Stomach (tissue), 19 donors: ENCODE measurements around the gene OR2T1. TPM values are rescaled to one million over a fixed set of nuclear protein-coding genes. Genes with fewer than 3 reads are reported as not detected.

Experiments used
- DNase-seq, 2 donors: peaks; one replicate each; pipeline versions ENCODE4 v3.0.0 to v3.0.0-alpha.2; 2013 to 2019
- H3K27ac ChIP-seq, 5 donors: fragments of 200-600 bp in 4 of 5; sonication (generic) in 4 of 5; one replicate each; pipeline ENCODE4 v1.5.1; 2013 to 2019; ENCODE audit warnings: mild to moderate bottlenecking in 1 of 5, moderate library complexity in 1 of 5
- H3K27me3 ChIP-seq, 3 donors: fragments of 200-600 bp; sonication (generic); one replicate each; pipeline ENCODE4 v1.5.1; 2017 to 2019; ENCODE audit warnings: mixed run types in 1 of 3
- H3K36me3 ChIP-seq, 4 donors: fragments of 200-600 bp; sonication (generic); 1 replicate in 3 of 4; 2 replicates in 1 of 4; pipeline ENCODE4 v1.5.1; 2016 to 2019
- H3K4me1 ChIP-seq, 4 donors: fragments of 200-600 bp; sonication (generic); one replicate each; pipeline ENCODE4 v1.5.1; 2016 to 2019
- H3K4me3 ChIP-seq, 4 donors: fragments of 200-600 bp; sonication (generic) in 3 of 4; one replicate each; pipeline ENCODE4 v1.5.1; 2016 to 2019; ENCODE audit warnings: mild to moderate bottlenecking in 1 of 4
- H3K9me3 ChIP-seq, 4 donors: fragments of 200-600 bp; sonication (generic); one replicate each; pipeline ENCODE4 v1.5.1; 2016 to 2019
- CTCF ChIP-seq, 7 experiments: fragments of 450-650 bp in 4 of 7; fragments of 200-600 bp in 3 of 7; sonication (generic) in 3 of 7; IDR thresholded peaks; one replicate each; pipeline ENCODE4 v1.5.1; 2016 to 2019; ENCODE audit warnings: antibody characterized with exemption in 7 of 7, control low read depth in 2 of 7, mild to moderate bottlenecking in 1 of 7
- EP300 ChIP-seq: sonication (generic); formaldehyde crosslinking; IDR thresholded peaks from one replicate; pipeline ENCODE4 v1.6.1; 2017; ENCODE audit warnings: antibody characterized with exemption
- POLR2A ChIP-seq, 4 donors: fragments of 450-650 bp; IDR thresholded peaks; one replicate each; pipeline ENCODE4 v1.6.1; 2016; ENCODE audit warnings: antibody characterized with exemption in 4 of 4, control low read depth in 2 of 4, mild to moderate bottlenecking in 1 of 4, moderate library complexity in 1 of 4
- POLR2AphosphoS5 ChIP-seq, 3 donors: sonication (generic); formaldehyde crosslinking; IDR thresholded peaks; one replicate each; pipeline ENCODE4 v1.6.1; 2016; ENCODE audit warnings: antibody characterized with exemption in 3 of 3
- WGBS, 5 donors: extraction: QIAGEN DNeasy Blood & Tissue Kit in 3 of 5; methylation state at CpG; one replicate each; pipeline versions ENCODE4 v1.1.5 to v1.1.7; 2013 to 2018; 5-methylcytosine and 5-hydroxymethylcytosine counted together
- intact Hi-C: fragments of 100-400 bp; cut with DNase I; formaldehyde crosslinking; loops from one replicate; pipeline ENCODE4 v1.15.1; 2023; ENCODE audit warnings: low total_unique reads
- long read RNA-seq, 10 donors: transcript quantifications; one replicate each; lab custom pipeline, GENCODE V29; 2026
- polyA plus RNA-seq, 3 donors: library from polyadenylated mRNA; stranded (reverse); fragments of 200-250 nt; gene quantifications; one replicate each; pipeline ENCODE4 v1.2.3, GENCODE V29; 2013
- total RNA-seq, 5 donors: library from RNA; depleted of rRNA; stranded (reverse); fragments of >200 nt; gene quantifications; one replicate each; pipeline versions ENCODE4 v1.1.0 to v1.2.3, GENCODE V29; 2014 to 2016
- donor health status: healthy with polysubstance abuse.
- donor health status: Bipolar disorder and iron deficiency.
- donor health status: healthy.

The OR2T1 gene
- total RNA-seq (not detected), polyA plus RNA-seq (not detected)
- long read RNA-seq, donor 1: 0 reads
- long read RNA-seq, donor 2: 0 reads
- long read RNA-seq, donor 3: 0 reads
- long read RNA-seq, donor 4: 0 reads
- long read RNA-seq, donor 5: 0 reads
- long read RNA-seq, donor 6: 0 reads
- long read RNA-seq, donor 7: 0 reads
- long read RNA-seq, donor 8: 0 reads
- long read RNA-seq, donor 9: 0 reads
- long read RNA-seq, donor 10: 0 reads

- no peak for DNase-seq
- H3K4me3 ChIP-seq: no peak within 1 kb of the TSS
- TF ChIP-seq POLR2A (IDR thresholded peaks at IDR 0.05) (no peak), EP300 (no peak), CTCF (IDR thresholded peaks at IDR 0.05) (no peak), POLR2AphosphoS5 (IDR thresholded peaks at IDR 0.05) (no peak)
- H3K4me1 ChIP-seq: no peaks in the 10 kb centered on the region
- H3K27ac ChIP-seq: no peak within 1 kb of the TSS
- no peaks in the 10 kb centered on the region for H3K27me3 ChIP-seq
- H3K36me3 ChIP-seq: no peaks in the 10 kb centered on the region
- H3K9me3 ChIP-seq: no peaks in the 10 kb centered on the region
- intact Hi-C loops: no loop called here
- WGBS, 5 donors: 65 to 79% (median 73%) methylated on average over 3 of the region's 3 CpGs
These were observed at the start of gene OR2T1 for GRCh38 chr1:248402748-248403147. Gene OR2T1, plus strand, starts transcription at chr1:248403048. Its CDS starts 3,100 bp downstream, at chr1:248406148.

- 71 to 80% (median 77%) methylated on average over 3 of the region's 3 CpGs for WGBS, 5 donors
- Histone ChIP-seq H3K36me3 (no peaks in the 10 kb centered on the region), H3K4me3 (no peak overlapping the region), H3K4me1 (no peaks in the 10 kb centered on the region), H3K27ac (no peak overlapping the region), H3K27me3 (no peaks in the 10 kb centered on the region), H3K9me3 (peaks cover 0 to under 1% (median 0%) of the 10 kb centered on the region in 4 donors)
- TF ChIP-seq POLR2AphosphoS5 (IDR thresholded peaks at IDR 0.05) (no peak), POLR2A (IDR thresholded peaks at IDR 0.05) (no peak), EP300 (no peak), CTCF (IDR thresholded peaks at IDR 0.05) (no peak)
- intact Hi-C loops: no loop called here
- no peak for DNase-seq
These were observed 43.4 kb upstream of the OR2T1 start for GRCh38 chr1:248359415-248359814.

GRCh38 chr1:248361121-248361715 lies 41.6 kb upstream of the OR2T1 start, which contains the start of gene OR2T4:
Gene OR2T4, plus strand, starts transcription at chr1:248361665. Its CDS starts 0 bp downstream, at chr1:248361665.
- Histone ChIP-seq H3K4me3 (no peak within 1 kb of the TSS), H3K27ac (no peak within 1 kb of the TSS), H3K27me3 (no peaks in the 10 kb centered on the region), H3K4me1 (no peaks in the 10 kb centered on the region), H3K36me3 (no peaks in the 10 kb centered on the region), H3K9me3 (peaks cover 0 to 6% (median 6%) of the 10 kb centered on the region in 4 donors)
- TF ChIP-seq POLR2AphosphoS5 (IDR thresholded peaks at IDR 0.05) (no peak), CTCF (IDR thresholded peaks at IDR 0.05) (no peak), POLR2A (IDR thresholded peaks at IDR 0.05) (no peak), EP300 (no peak)
- WGBS, 5 donors: 36 to 56% (median 44%) methylated on average over 3 of the region's 3 CpGs
- intact Hi-C loops: no loop called here
- DNase-seq: no peak

GRCh38 chr1:248366609-248367008 lies 36.2 kb upstream of the OR2T1 start:
- no peak for DNase-seq
- no peaks in the 10 kb centered on the region for H3K4me1 ChIP-seq
- peaks cover 0 to 6% (median 6%) of the 10 kb centered on the region in 4 donors for H3K9me3 ChIP-seq
- TF ChIP-seq POLR2AphosphoS5 (IDR thresholded peaks at IDR 0.05): no peak
- no peak for TF ChIP-seq CTCF (IDR thresholded peaks at IDR 0.05)
- no peak for TF ChIP-seq EP300
- TF ChIP-seq POLR2A (IDR thresholded peaks at IDR 0.05): no peak
- no peak overlapping the region for H3K4me3 ChIP-seq
- no peak overlapping the region for H3K27ac ChIP-seq
- intact Hi-C loops: no loop called here
- no peaks in the 10 kb centered on the region for H3K36me3 ChIP-seq
- no peaks in the 10 kb centered on the region for H3K27me3 ChIP-seq
